ENCODE measurements around the gene ABCD1.

- TF ChIP-seq ZBTB1 (tag by site-specific recombination; IDR thresholded peaks at IDR 0.05) (no peak), YY1 (tag by site-specific recombination; IDR thresholded peaks at IDR 0.05) (no peak), ZNF175 (tag by site-specific recombination; IDR thresholded peaks at IDR 0.05) (no peak), CTCF (tag by site-specific recombination; IDR thresholded peaks at IDR 0.05) (peak; percentile 71), ZBTB26 (tag by site-specific recombination; optimal IDR thresholded peaks at IDR 0.05) (peak; percentile 12), SP2 (tag by site-specific recombination; IDR thresholded peaks at IDR 0.05) (no peak), ZXDB (tag by site-specific recombination; IDR thresholded peaks at IDR 0.05) (no peak), ZNF768 (tag by site-specific recombination; IDR thresholded peaks at IDR 0.05) (no peak), ZNF645 (tag by site-specific recombination; IDR thresholded peaks at IDR 0.05) (no peak), ZNF211 (tag by site-specific recombination; IDR thresholded peaks at IDR 0.05; ENCODE audit: low read depth) (no peak)
Measured at GRCh38 chrX:153689654-153690465, 34.8 kb upstream of the ABCD1 start.

All from HEK293 (cell line).